AG09319 (cell line): ENCODE data around the gene CHST11.

Source experiments
- DNase-seq: peaks from one replicate; pipeline ENCODE4 v3.0.0-alpha.2; 2010; ENCODE audit warnings: low read depth; ENCODE audit errors: extremely low read depth
- TF ChIP-seq, protein P1 (sequence below): IDR thresholded peaks from 2 replicates; pipeline ENCODE4 v1.5.1; 2011; ENCODE audit warnings: low read depth, mild to moderate bottlenecking, inconsistent platforms, low read length, moderate library complexity

CHST11 gene

DNA sequence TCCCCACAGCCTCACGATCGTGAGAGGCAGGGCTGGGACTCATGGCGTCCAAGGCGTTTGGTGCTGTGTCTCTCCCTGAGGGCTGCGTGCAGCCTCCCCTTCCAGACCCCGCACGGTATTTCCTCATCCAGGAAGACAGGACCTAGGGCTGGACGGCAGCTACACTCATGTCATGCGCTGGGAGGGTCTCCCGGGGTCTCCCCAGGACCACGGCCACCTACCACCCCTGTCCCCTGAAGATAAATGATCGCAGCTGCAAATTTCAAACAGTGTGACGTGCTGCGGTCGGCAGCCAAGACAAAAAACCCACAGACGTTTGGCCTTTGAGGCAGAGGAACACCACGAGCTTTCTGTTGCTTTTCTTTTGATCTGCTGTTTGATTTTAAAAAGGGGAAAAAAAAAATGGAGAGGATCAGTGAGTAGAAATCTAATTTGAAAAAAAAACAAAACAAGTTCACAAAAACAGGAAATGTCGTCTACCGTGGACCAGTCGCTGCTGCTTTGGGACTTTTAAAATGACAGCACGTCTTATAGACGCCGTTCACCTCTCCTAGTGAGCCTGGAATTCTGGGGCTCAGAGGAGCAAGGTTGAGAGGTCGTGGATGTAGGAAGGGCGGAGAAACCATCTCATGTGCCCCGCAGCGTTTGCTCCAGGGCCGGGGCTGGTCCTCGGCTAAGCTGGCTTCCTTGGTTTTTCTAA is 263.7 kb downstream of the CHST11 start:
- DNase-seq: no peak
- TF ChIP-seq, protein P1, sequence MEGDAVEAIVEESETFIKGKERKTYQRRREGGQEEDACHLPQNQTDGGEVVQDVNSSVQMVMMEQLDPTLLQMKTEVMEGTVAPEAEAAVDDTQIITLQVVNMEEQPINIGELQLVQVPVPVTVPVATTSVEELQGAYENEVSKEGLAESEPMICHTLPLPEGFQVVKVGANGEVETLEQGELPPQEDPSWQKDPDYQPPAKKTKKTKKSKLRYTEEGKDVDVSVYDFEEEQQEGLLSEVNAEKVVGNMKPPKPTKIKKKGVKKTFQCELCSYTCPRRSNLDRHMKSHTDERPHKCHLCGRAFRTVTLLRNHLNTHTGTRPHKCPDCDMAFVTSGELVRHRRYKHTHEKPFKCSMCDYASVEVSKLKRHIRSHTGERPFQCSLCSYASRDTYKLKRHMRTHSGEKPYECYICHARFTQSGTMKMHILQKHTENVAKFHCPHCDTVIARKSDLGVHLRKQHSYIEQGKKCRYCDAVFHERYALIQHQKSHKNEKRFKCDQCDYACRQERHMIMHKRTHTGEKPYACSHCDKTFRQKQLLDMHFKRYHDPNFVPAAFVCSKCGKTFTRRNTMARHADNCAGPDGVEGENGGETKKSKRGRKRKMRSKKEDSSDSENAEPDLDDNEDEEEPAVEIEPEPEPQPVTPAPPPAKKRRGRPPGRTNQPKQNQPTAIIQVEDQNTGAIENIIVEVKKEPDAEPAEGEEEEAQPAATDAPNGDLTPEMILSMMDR: no peak

GRCh38 chr12:104721039-104721405 is 264.3 kb downstream of the CHST11 start:
- no peak for DNase-seq
- TF ChIP-seq, protein P1: no peak

- TF ChIP-seq, protein P1: no peak
- no peak for DNase-seq
Measured at GRCh38 chr12:104721936-104722335, 265.2 kb downstream of the CHST11 start.

GRCh38 chr12:104722601-104723534 is 266.1 kb downstream of the CHST11 start:
- no peak for DNase-seq
- TF ChIP-seq, protein P1: no peak

DNA sequence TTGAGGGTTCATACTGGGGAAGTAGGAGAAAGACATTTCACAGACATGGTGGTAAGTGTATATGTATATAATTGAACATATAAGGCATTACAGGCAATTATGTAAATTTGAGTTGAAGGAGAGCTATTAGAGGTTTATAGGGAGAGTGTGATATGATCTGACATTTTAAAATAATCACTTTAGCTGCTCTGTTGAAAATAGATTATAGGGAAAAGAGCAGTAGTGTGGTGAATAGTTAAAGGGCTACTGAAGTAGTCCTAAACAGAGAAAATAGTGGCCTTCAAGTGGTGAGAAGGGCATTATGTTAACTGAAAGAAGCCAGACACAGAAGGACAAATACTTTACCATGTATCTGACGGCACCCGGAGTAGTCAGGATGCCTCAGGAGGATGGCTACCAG is 267.1 kb downstream of the CHST11 start:
- DNase-seq: no peak
- TF ChIP-seq, protein P1: no peak

- TF ChIP-seq, protein P1: no peak
- DNase-seq: no peak
Measured at GRCh38 chr12:104724992-104725585, 268.3 kb downstream of the CHST11 start.

GRCh38 chr12:104725610-104726009 is 268.9 kb downstream of the CHST11 start:
- TF ChIP-seq, protein P1: no peak

More at GRCh38 chr12:104725610-104726009, 268.9 kb downstream of the CHST11 start:
- no peak for DNase-seq
